ENCODE data around the gene ELAC2.

ELAC2 gene

GRCh38 chr17:12947047-12947446 is 70.8 kb downstream of the ELAC2 start:
- no peak for DNase-seq
